ENCODE measurements around the gene UBN1. TPM values are rescaled to one million over a fixed set of nuclear protein-coding genes. Genes with fewer than 3 reads are reported as not detected.
A peak's percentile ranks its signal among the peaks of the same experiment; 100 is the strongest.

The UBN1 gene
- total RNA-seq, 1 experiment from 2014 or later = 63.1 TPM

DNA sequence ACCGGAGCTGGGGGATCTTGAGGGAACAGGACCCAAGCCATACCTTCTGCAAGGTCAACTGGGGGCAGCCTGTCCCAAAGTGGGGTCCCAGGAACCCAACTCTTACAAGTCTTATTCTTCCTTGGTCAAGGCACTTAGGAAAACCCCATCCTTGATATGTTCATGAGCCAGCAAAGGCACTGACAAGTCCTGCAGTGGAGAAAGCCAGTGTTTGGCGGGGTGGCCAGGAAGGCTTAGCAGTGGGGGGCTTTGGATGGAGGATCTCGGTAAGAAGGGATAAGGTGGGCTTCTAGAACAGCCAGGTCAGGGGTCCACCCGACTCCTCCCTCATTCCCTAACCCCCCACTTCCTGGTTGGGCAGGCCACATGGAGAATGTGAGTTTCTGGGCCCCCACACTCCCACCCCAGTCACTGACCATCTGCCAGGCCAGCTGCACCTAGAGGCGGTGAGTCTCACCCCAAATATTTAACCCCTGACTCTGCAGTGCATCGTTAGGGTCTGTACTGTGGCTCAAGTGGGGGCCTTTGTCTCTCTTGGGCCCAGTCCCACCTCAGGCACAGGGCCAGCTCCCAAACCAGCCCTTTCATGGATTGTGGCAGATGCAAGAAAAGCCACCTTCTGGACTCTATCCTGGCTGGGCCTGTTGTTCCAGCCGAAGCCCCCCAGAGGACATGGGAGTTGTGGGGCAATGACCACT is 67.4 kb downstream of the UBN1 start:
- Histone ChIP-seq H3K27ac (ENCODE audit: low read length) (0 out of 2 replicates have a peak overlapping the region, but pooled peaks have one; percentile 15), H3K4me1 (ENCODE audit: control insufficient read depth, insufficient read depth, low read length) (no peaks in the 10 kb centered on the region; the same call in 1 of the 2 replicates), H3K4me3 (ENCODE audit: low read depth in 2 of 2, low read length in 2 of 2) (no peak overlapping the region), H3K9me3 (ENCODE audit: control insufficient read depth, insufficient read depth, low read depth, low read length) (no peaks in the 10 kb centered on the region), H3K36me3 (ENCODE audit: control insufficient read depth, insufficient read depth, low read length) (no peaks in the 10 kb centered on the region), H3K27me3 (ENCODE audit: control insufficient read depth, insufficient read depth, low read length) (no peaks in the 10 kb centered on the region)
- ChIA-PET CTCF (no interaction called here), POLR2A (no interaction called here)
- in situ Hi-C loops (cut with HindIII; ENCODE audit: low pct_unique_long_range_greater_than_20kb, low sequenced_read_pairs) (no loop called here), intact Hi-C loops (cut with micrococcal nuclease; ENCODE audit: unreplicated experiment) (no loop called here)
- peak; percentile 31; the same call in 1 of the 2 replicates for ATAC-seq
- TF ChIP-seq POLR2AphosphoS5 (IDR thresholded peaks at IDR 0.05; ENCODE audit: low read depth, low read length) (no peak), SIN3A (IDR thresholded peaks at IDR 0.05; ENCODE audit: borderline replicate concordance, insufficient read depth, low read depth, low read length) (no peak), TCF7L2 (IDR thresholded peaks at IDR 0.05; ENCODE audit: low read depth, low read length) (no peak)
- TF ChIP-seq, protein P1, sequence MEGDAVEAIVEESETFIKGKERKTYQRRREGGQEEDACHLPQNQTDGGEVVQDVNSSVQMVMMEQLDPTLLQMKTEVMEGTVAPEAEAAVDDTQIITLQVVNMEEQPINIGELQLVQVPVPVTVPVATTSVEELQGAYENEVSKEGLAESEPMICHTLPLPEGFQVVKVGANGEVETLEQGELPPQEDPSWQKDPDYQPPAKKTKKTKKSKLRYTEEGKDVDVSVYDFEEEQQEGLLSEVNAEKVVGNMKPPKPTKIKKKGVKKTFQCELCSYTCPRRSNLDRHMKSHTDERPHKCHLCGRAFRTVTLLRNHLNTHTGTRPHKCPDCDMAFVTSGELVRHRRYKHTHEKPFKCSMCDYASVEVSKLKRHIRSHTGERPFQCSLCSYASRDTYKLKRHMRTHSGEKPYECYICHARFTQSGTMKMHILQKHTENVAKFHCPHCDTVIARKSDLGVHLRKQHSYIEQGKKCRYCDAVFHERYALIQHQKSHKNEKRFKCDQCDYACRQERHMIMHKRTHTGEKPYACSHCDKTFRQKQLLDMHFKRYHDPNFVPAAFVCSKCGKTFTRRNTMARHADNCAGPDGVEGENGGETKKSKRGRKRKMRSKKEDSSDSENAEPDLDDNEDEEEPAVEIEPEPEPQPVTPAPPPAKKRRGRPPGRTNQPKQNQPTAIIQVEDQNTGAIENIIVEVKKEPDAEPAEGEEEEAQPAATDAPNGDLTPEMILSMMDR (IDR thresholded peaks at IDR 0.05) = no peak
- TF ChIP-seq, protein P2, sequence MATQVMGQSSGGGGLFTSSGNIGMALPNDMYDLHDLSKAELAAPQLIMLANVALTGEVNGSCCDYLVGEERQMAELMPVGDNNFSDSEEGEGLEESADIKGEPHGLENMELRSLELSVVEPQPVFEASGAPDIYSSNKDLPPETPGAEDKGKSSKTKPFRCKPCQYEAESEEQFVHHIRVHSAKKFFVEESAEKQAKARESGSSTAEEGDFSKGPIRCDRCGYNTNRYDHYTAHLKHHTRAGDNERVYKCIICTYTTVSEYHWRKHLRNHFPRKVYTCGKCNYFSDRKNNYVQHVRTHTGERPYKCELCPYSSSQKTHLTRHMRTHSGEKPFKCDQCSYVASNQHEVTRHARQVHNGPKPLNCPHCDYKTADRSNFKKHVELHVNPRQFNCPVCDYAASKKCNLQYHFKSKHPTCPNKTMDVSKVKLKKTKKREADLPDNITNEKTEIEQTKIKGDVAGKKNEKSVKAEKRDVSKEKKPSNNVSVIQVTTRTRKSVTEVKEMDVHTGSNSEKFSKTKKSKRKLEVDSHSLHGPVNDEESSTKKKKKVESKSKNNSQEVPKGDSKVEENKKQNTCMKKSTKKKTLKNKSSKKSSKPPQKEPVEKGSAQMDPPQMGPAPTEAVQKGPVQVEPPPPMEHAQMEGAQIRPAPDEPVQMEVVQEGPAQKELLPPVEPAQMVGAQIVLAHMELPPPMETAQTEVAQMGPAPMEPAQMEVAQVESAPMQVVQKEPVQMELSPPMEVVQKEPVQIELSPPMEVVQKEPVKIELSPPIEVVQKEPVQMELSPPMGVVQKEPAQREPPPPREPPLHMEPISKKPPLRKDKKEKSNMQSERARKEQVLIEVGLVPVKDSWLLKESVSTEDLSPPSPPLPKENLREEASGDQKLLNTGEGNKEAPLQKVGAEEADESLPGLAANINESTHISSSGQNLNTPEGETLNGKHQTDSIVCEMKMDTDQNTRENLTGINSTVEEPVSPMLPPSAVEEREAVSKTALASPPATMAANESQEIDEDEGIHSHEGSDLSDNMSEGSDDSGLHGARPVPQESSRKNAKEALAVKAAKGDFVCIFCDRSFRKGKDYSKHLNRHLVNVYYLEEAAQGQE (IDR thresholded peaks at IDR 0.05; ENCODE audit: insufficient read depth in 1 of 2, low read depth in 2 of 2, low read length in 1 of 2) = no peak
- BruUV-seq (replicated peaks) = no TSS peak
- DNase-seq (ENCODE audit: low read depth, low spot score) = no peak

GRCh38 chr16:4915226-4915761 is 68.0 kb downstream of the UBN1 start:
- intact Hi-C loops (cut with micrococcal nuclease; ENCODE audit: unreplicated experiment) = no loop called here
- no peaks in the 10 kb centered on the region for H3K9me3 ChIP-seq (ENCODE audit: control insufficient read depth, insufficient read depth, low read depth, low read length)
- DNase-seq (ENCODE audit: low read depth, low spot score) = no peak
- H3K4me1 ChIP-seq (ENCODE audit: control insufficient read depth, insufficient read depth, low read length) = no peaks in the 10 kb centered on the region; the same call in 1 of the 2 replicates
- no peaks in the 10 kb centered on the region for H3K36me3 ChIP-seq (ENCODE audit: control insufficient read depth, insufficient read depth, low read length)
- peak; percentile 43 for ATAC-seq
- no TSS peak for BruUV-seq (replicated peaks)
- TF ChIP-seq, protein P1 (IDR thresholded peaks at IDR 0.05) = no peak
- peak; percentile 69; the same call in 1 of the 2 replicates for TF ChIP-seq TCF7L2 (IDR thresholded peaks at IDR 0.05; ENCODE audit: low read depth, low read length)
- ChIA-PET CTCF (no interaction called here), POLR2A (interaction anchor here (0.6 kb wide), 1 partner anchor 111 kb away, joined by 3 read pairs; no protein-coding TSS in a partner anchor)
- 0 out of 2 replicates have a peak overlapping the region, but pooled peaks have one; percentile 15 for H3K27ac ChIP-seq (ENCODE audit: low read length)
- in situ Hi-C loops (cut with HindIII; ENCODE audit: low pct_unique_long_range_greater_than_20kb, low sequenced_read_pairs) = no loop called here
- no peaks in the 10 kb centered on the region for H3K27me3 ChIP-seq (ENCODE audit: control insufficient read depth, insufficient read depth, low read length)
- no peak overlapping the region for H3K4me3 ChIP-seq (ENCODE audit: low read depth in 2 of 2, low read length in 2 of 2)
